Cardiac muscle cell (in vitro differentiated cells and primary cell): ENCODE results near the gene SRSF9. TPM values are rescaled to one million over a fixed set of nuclear protein-coding genes. Genes with fewer than 3 reads are reported as not detected.

ENCODE experiments used
- DNase-seq, 2 donors: peaks; one replicate each; pipeline versions ENCODE4 v3.0.0 to v3.0.0-alpha.2; 2010 to 2017; ENCODE audit warnings: low read depth in 1 of 2, low spot score in 1 of 2
- H3K27ac ChIP-seq: fragments of 200-600 bp; sonication (generic); 2 replicates; pipeline ENCODE4 v1.5.1; 2016
- H3K27me3 ChIP-seq: fragments of 200-600 bp; sonication (generic); 2 replicates; pipeline ENCODE4 v1.6.0; 2016; ENCODE audit warnings: control low read depth
- H3K36me3 ChIP-seq: fragments of 200-600 bp; sonication (generic); 2 replicates; pipeline ENCODE4 v1.5.1; 2016; ENCODE audit warnings: control low read depth
- H3K4me1 ChIP-seq: fragments of 200-600 bp; sonication (generic); 2 replicates; pipeline ENCODE4 v1.8.1; 2017; ENCODE audit warnings: low read depth, mild to moderate bottlenecking, mixed run types
- H3K4me3 ChIP-seq: fragments of 200-600 bp; sonication (generic); 2 replicates; pipeline ENCODE4 v1.5.1; 2016; ENCODE audit warnings: mild to moderate bottlenecking
- H3K9me3 ChIP-seq: fragments of 200-600 bp; sonication (generic); 2 replicates; pipeline ENCODE4 v1.5.1; 2017; ENCODE audit warnings: low read depth, mild to moderate bottlenecking, control low read depth
- polyA plus RNA-seq: library from polyadenylated mRNA; unstranded; fragments of >200 nt; fragmentation: Nextera tagmentation; extraction: Ambion mirVana; gene quantifications from 2 replicates; pipeline ENCODE4 v1.2.1, GENCODE V29; 2016
- total RNA-seq: library from RNA; depleted of rRNA; stranded (reverse); fragments of >200 nt; gene quantifications from 2 replicates; pipeline ENCODE4 v1.2.3, GENCODE V29; 2016
- TF ChIP-seq, protein P1 (sequence below): IDR thresholded peaks from 2 replicates; pipeline ENCODE4 v1.5.1; 2012; ENCODE audit warnings: low read depth, mild to moderate bottlenecking, low read length

Gene SRSF9
- total and polyA plus RNA-seq, 2 experiments from 2014 or later: 131 to 205 TPM

DNA sequence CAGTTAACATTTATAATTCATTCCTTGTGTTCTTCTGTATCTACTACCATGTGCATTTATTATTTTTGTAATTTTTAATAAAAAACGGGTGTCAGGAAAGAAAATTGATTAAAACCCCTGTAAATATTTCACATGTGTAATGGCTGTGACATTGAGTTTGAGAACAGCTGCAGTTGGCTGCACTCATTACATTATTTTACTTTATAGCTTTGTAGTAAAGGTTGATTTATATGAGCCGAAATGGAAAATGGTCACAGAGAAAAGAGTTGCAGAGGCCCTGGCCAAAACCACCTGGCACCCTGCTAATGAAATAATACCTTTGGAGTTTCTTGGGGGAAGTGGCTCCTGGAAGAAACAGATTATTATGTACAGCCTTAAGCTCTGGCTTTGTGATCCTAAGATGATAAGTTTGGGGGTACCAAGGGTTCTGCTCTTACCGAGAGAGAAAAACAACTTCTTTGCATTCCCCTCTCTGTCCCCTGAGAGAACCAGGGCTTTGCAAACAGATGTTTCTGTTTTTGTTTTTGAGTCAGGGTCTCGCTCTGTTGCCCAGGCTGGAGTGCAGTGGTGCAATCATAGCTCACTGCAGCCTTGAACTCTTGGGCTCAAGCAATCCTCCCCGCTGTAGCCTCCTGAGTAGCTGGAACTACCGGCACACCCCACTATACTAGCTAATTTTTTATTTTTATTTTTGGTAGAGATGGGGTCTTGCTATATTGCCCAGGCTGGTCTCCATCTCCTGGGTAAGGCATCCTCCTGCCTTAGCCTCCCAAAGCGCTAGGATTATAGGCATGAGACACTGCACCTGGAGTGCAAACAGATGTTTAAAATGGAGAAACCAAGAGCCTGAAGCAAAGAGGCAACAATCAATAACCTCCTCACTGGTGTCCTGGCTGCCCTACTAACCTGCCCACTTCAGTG lies 16.7 kb upstream of the SRSF9 start:
- no peak for DNase-seq
- H3K27ac ChIP-seq: no peak overlapping the region
- H3K4me3 ChIP-seq: no peak overlapping the region
- H3K4me1 ChIP-seq: peaks cover 4% of the 10 kb centered on the region
- H3K36me3 ChIP-seq: no peaks in the 10 kb centered on the region
- TF ChIP-seq, protein P1, sequence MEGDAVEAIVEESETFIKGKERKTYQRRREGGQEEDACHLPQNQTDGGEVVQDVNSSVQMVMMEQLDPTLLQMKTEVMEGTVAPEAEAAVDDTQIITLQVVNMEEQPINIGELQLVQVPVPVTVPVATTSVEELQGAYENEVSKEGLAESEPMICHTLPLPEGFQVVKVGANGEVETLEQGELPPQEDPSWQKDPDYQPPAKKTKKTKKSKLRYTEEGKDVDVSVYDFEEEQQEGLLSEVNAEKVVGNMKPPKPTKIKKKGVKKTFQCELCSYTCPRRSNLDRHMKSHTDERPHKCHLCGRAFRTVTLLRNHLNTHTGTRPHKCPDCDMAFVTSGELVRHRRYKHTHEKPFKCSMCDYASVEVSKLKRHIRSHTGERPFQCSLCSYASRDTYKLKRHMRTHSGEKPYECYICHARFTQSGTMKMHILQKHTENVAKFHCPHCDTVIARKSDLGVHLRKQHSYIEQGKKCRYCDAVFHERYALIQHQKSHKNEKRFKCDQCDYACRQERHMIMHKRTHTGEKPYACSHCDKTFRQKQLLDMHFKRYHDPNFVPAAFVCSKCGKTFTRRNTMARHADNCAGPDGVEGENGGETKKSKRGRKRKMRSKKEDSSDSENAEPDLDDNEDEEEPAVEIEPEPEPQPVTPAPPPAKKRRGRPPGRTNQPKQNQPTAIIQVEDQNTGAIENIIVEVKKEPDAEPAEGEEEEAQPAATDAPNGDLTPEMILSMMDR: no peak
- H3K27me3 ChIP-seq: no peaks in the 10 kb centered on the region
- no peaks in the 10 kb centered on the region for H3K9me3 ChIP-seq

DNA sequence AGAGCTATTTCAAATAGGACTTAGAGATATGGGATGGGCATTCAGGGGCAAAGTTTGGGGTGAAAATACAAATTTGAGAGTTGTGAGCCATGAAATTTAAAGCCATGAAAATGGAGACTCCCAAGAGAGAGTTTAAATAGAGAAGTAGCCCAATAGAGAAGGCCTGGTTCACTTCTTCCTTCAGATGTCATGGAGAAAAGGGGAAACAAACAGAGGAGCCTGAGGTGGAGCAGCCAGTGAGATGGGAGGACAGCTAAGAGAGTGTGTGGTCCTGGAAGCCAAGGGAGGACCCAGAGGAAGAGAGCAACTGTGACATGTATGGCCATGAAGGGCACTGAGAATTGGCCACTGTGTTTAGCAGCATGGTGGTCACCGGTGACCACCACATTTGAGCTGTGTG lies 14.1 kb upstream of the SRSF9 start:
- Histone ChIP-seq H3K4me1 (peaks cover 4% of the 10 kb centered on the region), H3K4me3 (no peak overlapping the region), H3K27ac (no peak overlapping the region), H3K9me3 (no peaks in the 10 kb centered on the region), H3K36me3 (no peaks in the 10 kb centered on the region), H3K27me3 (no peaks in the 10 kb centered on the region)
- TF ChIP-seq, protein P1: no peak
- no peak for DNase-seq

- H3K27ac ChIP-seq: no peak overlapping the region
- no peak for DNase-seq
- H3K27me3 ChIP-seq: no peaks in the 10 kb centered on the region
- TF ChIP-seq, protein P1: no peak
- no peaks in the 10 kb centered on the region for H3K36me3 ChIP-seq
- H3K4me1 ChIP-seq: no peaks in the 10 kb centered on the region
- H3K4me3 ChIP-seq: no peak overlapping the region
- H3K9me3 ChIP-seq: no peaks in the 10 kb centered on the region
Observed at GRCh38 chr12:120481022-120481767, 11.6 kb upstream of the SRSF9 start.

DNA sequence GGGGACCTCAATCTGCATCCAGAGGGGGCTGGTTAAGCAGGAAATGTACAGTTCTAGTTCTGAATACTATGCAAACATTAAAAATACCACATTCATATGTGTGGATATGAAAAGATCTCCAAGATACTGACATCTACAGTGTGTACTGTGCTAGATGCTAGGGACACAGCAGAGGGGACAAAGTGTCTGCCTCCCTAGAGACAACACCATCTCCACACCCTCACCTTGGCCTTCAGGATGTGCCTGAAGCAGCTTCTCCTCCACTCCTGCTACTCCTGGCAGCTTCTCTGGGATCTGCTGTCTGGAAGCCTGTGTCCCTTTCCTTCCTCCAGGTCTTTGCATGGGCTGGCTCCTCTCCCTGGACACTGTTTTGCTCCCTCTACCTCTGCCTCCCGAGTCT lies 10.7 kb upstream of the SRSF9 start:
- DNase-seq: no peak
- Histone ChIP-seq H3K27ac (no peak overlapping the region), H3K4me3 (no peak overlapping the region), H3K36me3 (no peaks in the 10 kb centered on the region), H3K27me3 (no peaks in the 10 kb centered on the region), H3K9me3 (no peaks in the 10 kb centered on the region), H3K4me1 (no peaks in the 10 kb centered on the region)
- TF ChIP-seq, protein P1: no peak

DNA sequence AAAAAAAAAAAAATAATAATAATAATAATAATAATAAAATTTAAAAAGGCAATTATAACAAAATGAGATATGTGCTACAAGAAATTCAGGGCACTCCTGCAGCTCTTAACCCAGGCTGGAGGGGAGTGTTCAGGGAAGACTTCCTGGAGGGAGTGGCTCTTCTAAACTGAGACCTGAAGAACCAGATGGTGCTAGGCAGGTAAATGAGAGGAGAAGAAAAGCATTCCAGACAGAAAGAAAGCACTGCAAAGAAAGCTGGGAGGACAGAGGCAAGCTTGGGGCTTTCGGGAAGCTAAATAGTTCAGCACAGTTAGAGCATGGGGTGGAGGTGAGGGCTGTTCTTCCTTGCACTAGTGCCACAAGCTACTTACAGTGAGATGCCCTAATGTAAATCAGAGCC lies 9.9 kb upstream of the SRSF9 start:
- DNase-seq: no peak
- Histone ChIP-seq H3K27ac (no peak overlapping the region), H3K9me3 (no peaks in the 10 kb centered on the region), H3K27me3 (no peaks in the 10 kb centered on the region), H3K4me3 (no peak overlapping the region), H3K4me1 (no peaks in the 10 kb centered on the region), H3K36me3 (no peaks in the 10 kb centered on the region)
- TF ChIP-seq, protein P1: no peak
